HG03280 (cell line): ENCODE data around the gene TXNL4A.
"Not testable (repeated sequence)": the region's sequence is repeated elsewhere in the genome, so short reads cannot be mapped to it uniquely, and the experiment has no call there.

Source experiments
- ATAC-seq: cut with Tn5 transposase; IDR thresholded peaks from one replicate; pipeline ENCODE4 v1.9.1; 2021; ENCODE audit warnings: mild to moderate bottlenecking, moderate library complexity; ENCODE audit not compliant: unreplicated experiment

Gene TXNL4A

DNA sequence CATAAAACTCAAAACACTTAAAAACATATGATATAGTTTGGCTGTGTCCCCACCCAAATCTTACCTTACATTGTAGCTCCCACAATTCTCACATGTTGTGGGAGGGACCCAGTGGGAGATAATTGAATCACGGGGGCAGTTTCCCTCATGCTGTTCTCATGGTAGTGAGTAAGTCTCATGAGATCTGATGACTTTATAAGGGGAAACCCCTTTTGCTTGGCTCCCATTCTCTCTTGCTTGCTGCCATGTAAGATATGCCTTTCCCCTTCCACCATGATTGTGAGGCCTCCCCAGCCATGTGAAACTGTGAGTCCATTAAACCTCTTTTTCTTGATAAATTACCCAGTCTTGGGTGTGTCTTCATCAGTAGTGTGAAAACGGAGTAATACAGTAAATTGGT is 11.3 kb upstream of the TXNL4A start:
- not testable (repeated sequence) for ATAC-seq

DNA sequence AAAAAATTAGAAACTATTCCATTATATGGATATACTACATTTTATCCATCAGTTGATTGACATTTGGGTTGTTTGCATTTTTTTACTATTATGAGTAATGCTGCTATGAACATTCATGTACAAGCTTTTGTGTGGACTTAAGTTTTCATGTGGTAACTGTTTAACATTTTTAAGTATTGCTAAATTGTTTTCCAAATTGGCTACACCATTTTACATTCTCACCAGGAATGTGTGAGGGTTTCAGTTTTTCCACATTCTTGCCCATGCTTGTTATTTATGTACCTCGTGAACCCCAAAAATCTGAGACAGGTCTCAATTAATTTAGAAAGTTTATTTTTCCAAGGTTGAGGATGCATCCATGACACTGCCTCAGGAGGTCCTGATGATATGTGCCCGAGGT is 3.1 kb upstream of the TXNL4A start:
- no peak for ATAC-seq

DNA sequence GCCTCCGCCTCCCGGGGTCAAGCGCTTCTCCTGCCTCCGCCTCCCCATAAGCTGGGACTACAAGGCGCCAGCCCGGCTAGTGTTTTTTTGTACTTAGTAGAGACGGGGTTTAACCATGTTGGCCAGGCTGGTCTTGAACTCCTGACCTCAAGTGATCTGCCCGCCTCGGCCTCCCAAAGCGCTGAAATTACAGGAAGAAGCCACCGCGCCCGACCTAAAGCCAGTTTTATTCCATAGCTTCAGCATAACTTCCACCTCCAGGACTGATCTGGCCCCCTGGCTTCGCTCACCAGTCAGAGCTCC is 783 bp upstream of the TXNL4A start:
- no peak for ATAC-seq

DNA sequence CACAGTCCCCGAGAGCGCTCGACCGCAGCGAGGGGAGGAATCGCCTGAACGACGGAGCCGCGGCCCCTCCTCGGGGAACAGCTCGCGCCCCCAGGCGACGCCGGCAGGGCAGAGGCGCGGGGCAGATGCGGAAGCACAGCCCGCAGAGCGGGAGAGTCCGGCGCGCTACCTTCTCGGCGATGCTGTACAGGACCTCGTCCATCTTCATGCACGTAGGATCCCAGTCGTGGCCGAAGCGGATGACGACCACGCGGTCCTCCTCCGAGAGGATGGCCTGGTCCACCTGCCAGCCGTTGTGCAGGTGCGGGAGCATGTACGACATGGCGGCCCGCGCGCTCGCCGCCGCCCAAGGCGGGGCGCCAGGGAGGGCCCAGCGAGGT is 302 bp downstream of the TXNL4A start:
- peak; percentile 62 for ATAC-seq

DNA sequence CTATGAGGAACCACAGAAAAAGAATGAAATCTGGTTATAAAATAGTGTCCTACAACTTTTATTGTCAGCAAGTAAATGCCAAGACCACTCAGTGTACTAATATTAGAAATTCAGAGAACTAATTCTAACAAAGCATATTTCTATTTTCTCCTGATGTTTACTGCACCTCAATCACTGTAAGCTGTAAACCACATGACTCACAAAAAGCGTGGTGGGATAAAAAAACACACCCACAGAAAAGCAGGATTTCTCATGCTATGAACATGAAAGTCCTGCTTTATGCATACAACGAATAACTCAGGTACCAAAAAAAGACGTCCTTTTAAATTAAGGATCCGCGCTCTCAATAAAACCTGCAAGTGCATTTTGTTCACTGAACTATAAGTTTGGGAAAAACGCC is 797 bp downstream of the TXNL4A start:
- ATAC-seq = no peak

DNA sequence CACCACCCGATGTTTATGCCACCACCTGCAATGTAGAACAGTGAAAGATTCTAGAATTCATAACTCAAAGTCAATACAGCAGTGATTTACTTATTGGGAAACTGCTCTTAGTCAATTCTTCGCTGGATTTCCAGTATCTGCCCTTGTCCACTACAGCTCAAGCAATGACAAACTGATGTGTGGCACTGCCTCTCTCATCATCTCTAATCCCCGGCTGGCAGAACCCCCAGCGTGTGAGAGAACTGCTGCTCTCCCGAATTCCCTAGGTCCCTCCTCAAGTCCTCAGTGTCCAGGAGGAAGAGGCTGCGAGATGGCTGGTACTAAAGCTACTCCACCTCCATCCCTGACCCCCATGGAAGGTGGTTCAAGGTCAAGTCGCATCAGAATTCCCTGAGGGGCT is 1.6 kb downstream of the TXNL4A start:
- ATAC-seq = no peak

DNA sequence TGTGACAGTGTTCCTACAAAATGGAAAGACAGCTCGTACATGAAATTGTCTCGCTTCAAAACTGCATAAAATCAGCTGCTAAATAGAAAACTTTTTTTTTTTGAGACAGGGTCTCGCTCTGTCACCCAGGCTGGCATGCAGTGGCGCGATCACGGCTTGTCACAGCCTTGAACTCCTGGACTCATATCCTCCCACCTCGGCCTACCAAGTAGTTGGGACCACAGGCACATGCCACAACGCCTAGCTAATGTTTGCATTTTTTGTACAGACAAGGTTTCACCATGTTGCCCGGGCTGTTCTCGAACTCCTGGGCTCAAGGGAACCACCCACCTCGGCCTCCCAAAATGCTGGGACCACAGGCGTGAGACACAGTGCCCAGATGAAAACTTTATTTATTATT is 3.2 kb downstream of the TXNL4A start:
- no peak for ATAC-seq

DNA sequence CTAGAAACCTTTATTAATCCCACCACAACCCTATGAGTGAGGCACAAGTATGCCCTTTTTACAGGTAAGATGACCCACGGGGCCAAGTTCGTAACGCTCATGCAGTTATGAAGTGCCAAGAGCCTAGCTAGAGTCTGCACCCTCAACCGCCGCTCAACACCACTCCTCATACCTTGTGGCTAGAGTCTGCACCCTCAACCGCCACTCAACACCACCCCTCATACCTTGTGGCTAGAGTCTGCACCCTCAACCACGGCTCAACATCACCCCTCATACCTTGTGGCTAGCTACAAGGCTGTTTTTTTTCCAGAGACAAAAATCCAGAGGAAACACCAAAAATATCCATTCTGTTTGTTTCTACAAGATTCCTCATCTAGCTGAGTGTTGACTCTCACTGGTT is 4.6 kb downstream of the TXNL4A start:
- no peak for ATAC-seq

DNA sequence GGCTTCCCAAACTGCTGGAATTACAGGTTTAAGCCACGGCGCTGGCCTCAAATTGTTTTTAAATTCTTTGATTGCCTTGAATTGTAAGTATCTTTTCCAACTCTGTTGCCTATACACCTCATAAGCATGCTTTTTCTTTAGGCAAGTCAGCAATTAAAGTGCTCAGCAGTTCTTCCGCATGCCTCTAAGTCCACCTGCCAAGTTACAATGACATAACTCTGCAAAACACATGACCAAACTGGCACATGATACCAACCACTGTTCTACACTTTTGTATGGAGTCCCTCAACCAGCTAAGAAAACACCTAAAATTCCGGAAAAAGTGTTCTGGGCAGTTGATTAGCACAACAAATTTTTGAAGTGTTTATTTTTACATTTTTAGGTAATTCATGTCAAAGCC is 5.1 kb downstream of the TXNL4A start:
- ATAC-seq = no peak

DNA sequence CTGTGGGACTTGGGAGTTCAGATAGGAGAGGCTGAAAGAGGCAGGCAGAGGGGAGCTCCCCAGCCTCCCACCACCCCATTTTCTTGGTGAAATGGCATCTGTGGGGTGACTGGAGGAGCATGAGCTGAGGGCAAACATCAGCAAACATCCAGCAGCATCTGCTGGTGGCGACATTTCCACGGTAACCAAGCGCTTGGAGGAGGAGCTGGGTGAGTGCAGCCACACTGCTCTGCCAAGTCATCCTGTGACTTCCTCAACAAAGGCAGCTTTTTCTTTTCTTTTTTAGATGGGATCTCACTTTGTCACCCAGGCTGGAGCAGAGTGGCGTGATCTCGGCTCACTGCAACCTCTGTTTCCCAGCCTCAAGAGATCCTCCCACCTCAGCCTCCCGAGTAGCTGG is 5.6 kb downstream of the TXNL4A start:
- ATAC-seq = no peak

DNA sequence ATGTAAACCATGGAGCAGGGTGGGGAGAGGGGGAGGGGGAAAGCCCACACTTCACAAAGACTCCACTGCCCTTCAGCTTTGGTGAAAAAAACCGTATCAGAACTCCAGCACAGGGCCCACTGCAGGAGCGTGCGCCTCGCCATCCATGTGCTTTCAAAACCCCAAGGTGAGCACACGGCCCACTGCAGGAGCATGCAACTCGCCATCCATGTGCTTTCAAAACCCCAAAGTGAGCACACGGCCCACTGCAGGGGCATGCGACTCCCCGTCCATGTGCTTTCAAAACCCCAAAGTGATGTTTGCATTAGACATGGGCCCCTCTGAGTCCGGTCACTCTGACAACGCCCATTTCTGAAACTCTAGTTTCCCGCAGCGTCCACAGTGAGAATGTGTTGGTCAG is 7.8 kb downstream of the TXNL4A start:
- no peak for ATAC-seq

DNA sequence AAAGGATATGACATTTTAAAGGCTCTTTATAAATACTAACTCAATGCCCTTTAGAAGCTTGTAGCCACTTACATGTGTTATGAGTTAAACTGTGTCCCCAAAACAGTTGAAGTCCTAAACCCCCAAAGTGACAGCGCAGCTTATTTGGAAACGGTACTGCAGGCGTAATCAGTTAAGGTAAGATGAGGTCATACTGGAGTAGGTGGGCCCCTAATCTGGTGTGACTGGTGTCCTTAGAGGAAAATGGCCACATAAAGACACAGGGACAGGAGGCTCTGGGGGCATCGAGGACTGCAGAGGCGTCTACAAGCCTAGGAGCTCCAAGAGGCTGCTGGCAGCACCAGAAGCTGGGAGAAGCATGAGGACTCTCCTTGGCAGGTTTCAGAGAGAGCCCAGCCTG is 8.5 kb downstream of the TXNL4A start:
- no peak for ATAC-seq

DNA sequence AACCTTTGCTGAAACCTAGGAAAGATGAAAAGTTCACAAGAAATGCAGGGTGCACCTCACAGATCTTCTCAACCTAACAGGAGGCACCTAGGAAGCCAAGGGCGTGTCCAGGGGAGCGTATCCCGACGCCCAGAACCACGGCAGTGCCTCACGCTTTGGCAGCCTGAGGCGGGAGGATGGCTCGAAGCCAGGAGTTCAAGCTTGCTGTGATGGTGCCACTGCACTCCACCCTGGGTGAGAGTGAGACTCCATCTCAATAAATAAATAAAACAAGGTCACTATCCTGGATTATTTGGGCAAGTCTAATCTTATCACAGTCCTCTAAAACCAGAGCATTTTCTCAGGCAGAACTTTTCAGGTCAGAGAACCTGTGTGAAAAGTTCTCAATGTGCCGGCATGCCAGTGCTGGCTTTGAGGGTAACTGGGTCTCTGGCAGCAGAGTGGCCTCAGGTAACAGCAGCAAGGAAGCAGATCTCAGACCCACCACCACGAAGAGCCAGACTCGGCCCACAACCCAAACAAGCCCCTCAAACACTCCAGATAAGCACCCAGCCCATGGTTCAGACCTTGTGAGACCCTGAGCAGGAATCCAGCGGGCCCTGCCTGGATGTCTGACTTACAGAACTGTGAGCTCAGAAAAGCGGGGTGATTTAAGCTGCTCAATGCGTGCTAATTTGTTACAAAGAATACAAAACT is 12.2 kb downstream of the TXNL4A start:
- no peak for ATAC-seq

DNA sequence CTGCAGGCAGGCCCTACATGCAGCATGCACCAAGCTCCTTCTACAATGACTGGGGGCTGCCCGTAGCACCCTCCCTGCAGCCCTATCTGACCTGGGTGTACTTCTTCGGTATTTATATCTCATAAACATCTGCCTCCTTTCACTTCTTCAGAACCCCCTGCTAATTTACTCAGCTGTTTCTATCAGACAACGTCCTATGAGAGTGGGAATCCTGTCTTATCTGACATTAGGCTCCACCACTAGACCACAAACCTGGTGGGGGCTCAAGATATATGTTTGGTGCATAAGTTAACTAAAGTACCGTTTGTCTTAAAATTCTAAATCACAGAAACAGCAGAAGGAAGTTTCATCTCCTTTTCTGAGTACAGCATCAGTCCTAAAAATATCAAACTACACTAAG is 13.3 kb downstream of the TXNL4A start:
- ATAC-seq = no peak

DNA sequence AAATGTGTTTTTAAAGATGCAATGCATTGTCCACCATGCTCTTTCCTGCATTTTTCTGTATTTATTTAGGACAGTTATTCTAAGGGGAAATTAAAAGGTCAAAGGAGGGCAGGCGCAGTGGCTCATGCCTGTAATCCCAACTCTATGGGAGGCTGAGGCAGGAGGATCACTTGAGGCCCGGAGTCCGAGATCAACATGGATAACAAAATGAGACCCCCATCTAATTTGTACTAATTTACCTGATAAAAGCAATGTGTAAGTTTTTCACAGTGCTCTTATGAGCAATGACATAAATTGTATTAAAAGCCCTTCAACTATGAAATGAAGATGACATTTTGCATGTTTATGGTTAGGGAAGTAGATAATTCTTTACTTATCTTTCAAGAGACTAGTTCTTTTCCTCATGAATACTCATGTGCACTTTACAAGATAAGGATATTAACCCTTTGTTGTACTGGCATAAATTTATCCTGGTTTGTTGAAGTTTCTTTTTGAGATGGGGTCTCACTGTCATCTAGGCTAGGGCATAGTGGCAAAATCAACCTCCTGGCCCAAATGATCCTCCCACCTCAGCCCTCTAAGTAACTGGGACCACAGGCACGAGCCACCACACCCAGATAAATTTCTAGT is 14.2 kb downstream of the TXNL4A start:
- ATAC-seq = no peak

DNA sequence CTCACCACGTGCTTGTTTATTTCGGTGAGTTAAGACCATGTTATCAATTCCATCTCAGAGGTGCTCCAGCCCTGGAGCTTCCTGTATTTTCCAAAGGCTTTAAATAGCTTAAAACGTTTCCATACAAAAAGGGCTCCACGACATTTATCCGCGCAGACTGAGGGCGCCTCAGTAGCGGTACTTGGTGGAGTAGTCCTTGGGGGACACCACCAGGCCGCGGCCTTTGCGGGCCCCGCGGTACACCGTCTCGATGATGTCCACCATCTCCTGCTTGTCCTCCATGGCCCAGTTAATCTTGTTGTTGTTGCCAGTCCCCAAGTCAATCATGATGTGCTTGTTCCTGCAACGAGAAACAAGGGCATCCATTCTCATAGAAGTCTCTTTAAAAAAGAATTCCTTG is 14.8 kb downstream of the TXNL4A start:
- no peak for ATAC-seq

DNA sequence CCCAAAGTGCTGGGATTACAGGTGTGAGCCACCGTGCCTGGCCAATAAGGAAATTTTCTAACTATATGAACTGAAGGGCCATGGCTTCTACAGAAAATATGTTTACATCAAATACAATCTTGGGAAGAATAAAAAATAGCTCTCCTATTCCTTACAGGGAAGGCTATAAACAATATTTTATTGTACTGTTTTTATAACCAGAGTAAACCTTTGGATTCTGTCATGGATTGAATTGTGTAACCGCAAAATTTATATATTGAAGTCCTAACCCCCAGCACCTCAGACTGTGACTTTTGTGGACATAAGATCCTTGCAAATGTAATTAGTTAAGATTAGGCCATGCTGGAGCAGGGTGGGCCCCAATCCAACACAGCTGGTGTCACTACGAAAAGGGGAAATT is 15.6 kb downstream of the TXNL4A start:
- no peak for ATAC-seq

DNA sequence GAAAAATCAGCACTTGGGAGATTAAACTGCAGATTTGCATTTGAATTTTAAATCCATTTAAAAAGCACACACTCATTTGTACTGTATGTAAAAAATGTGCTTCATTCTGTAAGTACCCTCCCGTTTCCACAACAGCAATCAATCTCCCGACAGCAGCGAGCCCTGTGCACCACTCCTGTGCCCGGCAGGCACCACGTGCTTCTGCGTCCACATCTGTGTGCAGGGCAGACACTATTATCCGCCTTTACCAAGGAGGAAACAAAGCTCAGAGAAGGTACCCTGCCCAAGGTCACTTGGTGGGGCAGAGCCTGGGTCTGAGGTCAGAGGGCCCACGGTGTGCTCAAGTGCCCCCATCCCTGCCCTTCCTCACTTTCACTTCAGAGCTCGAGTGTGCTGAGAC is 16.4 kb downstream of the TXNL4A start:
- no peak for ATAC-seq

DNA sequence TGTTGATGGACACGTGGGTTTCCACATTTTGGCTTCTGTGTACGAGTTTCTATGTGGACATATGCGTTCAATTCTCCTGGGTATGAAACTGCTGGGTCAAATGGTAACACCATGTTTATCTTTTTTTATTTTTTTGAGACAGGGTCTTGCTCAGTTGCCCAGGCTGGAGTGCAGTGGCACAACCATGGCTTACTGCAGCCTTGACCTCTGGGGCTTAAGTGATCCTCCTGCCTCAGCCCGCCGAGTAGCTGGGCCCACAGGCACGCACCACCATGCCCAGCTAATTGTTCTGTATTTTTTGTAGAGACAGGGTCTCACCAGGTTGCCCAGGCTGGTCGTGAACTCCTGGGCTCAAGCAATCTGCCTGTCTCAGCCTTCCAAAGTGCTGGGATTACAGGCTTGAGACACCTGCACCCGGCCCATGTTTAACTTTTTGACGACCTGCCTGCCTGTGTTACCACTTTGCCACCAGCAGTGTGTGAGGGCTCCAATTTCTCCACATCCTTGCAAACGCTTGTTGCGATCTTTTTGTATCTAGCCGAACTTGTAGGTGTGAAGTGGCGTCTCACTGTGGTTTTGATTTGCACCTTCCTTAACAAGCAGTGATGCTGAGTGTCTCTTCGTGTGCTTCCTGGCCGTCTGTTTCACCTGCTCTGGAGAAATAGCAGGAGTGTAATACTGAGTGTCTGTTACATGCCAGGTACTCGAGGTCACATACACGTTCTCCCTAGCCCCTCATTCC is 17.0 kb downstream of the TXNL4A start:
- ATAC-seq = no peak

DNA sequence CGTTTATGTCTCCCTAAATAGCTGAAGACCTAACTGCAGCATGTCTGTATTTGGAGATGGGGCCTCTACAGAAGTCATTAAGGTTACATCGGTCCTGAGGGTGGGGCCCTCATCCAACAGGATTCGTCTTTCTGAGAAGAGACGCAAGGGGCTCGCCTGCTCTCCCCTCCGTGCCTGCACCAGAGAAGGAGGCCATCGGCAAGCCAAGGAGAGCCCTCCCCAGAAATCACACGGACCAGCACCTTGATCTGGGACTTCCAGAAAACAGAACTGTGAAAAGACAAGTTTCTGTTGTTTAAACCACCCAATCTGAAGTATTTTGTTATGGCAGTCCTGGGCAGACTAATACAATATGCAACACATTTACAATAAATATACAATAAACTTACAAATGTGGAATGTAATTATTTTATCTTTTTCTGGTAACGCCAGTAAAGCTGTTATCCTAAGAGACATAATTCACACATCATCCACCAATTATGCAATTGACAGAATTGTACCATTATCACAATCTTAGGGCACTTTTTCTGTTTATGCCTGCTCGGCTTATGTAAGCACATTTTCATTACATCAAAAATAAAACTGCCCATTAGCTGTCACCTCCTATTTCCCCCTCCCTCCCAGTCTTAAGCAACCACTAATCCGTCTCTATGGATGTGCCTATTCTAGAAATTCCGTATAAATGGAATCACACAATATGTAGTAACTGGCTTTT is 17.8 kb downstream of the TXNL4A start:
- no peak for ATAC-seq

DNA sequence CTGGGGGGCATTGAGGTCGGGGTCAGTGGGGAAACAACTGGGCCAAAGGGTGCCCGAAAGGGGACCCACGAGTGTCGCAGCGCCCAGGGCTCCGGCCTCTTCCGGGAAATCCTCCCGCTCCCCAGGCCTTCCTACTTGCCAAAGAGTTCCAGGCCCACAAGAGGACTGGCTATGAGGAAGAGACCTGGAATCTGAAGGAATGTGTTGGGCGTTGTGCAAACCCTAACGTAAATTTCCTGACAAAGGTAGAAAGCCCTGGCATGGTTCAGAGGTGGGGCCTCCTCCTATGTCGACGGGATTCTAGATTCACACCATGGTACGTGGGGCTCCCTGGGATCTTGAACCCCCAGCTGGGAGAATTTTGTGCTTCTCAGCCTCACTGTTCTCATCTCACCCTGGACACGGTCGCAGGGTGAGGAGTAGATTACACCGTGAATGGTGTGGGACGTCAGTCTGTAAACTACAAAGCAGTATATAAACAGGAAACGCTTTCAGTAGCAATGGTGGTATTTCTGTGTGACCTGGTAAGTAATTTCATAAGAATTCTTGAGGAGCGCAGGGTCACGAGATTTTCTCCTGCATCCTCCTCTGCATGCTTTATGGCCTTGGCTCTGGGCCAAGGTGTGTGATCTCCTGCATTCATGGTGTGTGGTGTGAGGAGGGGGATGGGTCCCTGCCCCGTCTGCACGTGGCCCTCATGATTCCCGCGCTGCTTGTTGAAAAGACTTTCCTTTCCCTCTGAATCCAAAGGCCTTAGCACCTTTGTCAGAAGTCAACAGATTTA is 23.1 kb downstream of the TXNL4A start:
- no peak for ATAC-seq
